ENCODE data around the gene PDXK. TPM values are rescaled to one million over a fixed set of nuclear protein-coding genes. Genes with fewer than 3 reads are reported as not detected.

PDXK gene
- total and polyA plus RNA-seq, 2 experiments from 2014 or later = 68.0 to 89.7 TPM

DNA sequence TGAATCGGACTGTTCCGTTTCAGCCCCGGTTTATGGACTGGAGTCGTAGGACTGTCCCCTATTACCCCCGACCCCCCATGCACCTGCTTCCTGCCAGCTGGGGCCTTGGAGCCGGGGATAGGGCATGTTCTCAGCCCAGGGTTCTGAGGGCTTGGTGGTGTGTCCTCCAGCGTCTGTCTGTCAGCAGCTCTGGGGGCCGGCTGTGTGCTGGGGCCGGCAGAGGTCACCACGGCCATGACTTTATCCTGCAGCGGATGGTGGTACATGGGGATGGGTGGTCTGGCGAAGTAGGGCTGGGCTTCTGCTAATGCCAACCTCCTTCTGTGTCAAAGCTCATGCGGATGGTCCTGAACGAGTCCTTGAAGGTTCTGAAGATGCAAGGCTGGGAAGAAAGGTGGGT lies 75.9 kb downstream of the PDXK start:
- peaks cover 58% of the 10 kb centered on the region for H3K79me2 ChIP-seq (ENCODE audit: insufficient read depth)
- no peak overlapping the region for H3K4me2 ChIP-seq (ENCODE audit: unreplicated experiment)
- no peaks in the 10 kb centered on the region for H3K9me3 ChIP-seq (ENCODE audit: low read depth)
- no peaks in the 10 kb centered on the region for H3K27me3 ChIP-seq (replicated peaks; ENCODE audit: insufficient read depth)
- no peak overlapping the region for H3K4me3 ChIP-seq
- in situ Hi-C loops (cut with MboI) = no loop called here
- no peaks in the 10 kb centered on the region for H4K20me1 ChIP-seq (ENCODE audit: insufficient read depth)
- H3K36me3 ChIP-seq (ENCODE audit: low read depth) = peaks cover 14% of the 10 kb centered on the region; the same call in 1 of the 2 replicates
- H3F3A ChIP-seq (ENCODE audit: insufficient read depth) = no peaks in the 10 kb centered on the region
- DNase-seq = no peak
- peaks cover 5% of the 10 kb centered on the region; the same call in 1 of the 2 replicates for H3K4me1 ChIP-seq (ENCODE audit: insufficient read depth)
- 93 to 96% methylated on average over 14 of the region's 14 CpGs for WGBS, 2 experiments (ENCODE audit: low coverage in 1 of 2, low lambda C conversion rate in 2 of 2, missing lambda C conversion rate in 2 of 2)
- no peak overlapping the region for H3K9ac ChIP-seq
- H2AFZ ChIP-seq = no peak overlapping the region
- H3K27ac ChIP-seq = no peak overlapping the region
- H3K9me2 ChIP-seq (ENCODE audit: insufficient read depth) = no peaks in the 10 kb centered on the region
- TF ChIP-seq EZH2 (IDR thresholded peaks at IDR 0.05; ENCODE audit: insufficient read depth, poor library complexity, severe bottlenecking) = no peak
- no peak for TF ChIP-seq EZH2phosphoT487 (IDR thresholded peaks at IDR 0.05; ENCODE audit: insufficient read depth, low read depth)

DNA sequence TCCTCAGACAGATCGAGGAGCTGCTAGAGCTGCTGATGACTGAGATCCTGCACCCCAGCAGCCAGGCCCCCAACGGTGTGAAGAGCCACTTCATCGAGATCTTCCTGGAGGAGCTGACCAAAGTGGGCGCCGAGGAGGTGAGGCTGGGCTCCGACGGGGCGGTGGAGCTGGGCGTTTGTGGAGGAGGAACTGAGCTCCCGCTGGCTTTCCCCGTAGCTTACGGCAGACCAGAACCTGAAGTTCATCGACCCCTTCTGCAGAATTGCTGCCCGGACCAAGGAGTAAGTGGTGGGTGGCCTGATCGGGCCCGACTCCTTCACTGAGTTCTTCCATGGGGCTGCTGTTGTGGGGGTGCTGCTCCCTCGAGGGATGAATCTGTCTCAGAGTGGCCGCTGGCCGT lies 78.5 kb downstream of the PDXK start:
- Histone ChIP-seq H3K9me2 (ENCODE audit: insufficient read depth) (no peaks in the 10 kb centered on the region), H3K79me2 (ENCODE audit: insufficient read depth) (peaks cover 33% of the 10 kb centered on the region), H3K4me1 (ENCODE audit: insufficient read depth) (no peaks in the 10 kb centered on the region), H3K4me2 (ENCODE audit: unreplicated experiment) (no peak overlapping the region), H2AFZ (no peak overlapping the region), H3K9me3 (ENCODE audit: low read depth) (no peaks in the 10 kb centered on the region), H3K36me3 (ENCODE audit: low read depth) (peaks cover 14% of the 10 kb centered on the region; the same call in 1 of the 2 replicates), H3F3A (ENCODE audit: insufficient read depth) (no peaks in the 10 kb centered on the region), H3K9ac (no peak overlapping the region), H4K20me1 (ENCODE audit: insufficient read depth) (no peaks in the 10 kb centered on the region), H3K4me3 (no peak overlapping the region), H3K27ac (no peak overlapping the region), H3K27me3 (replicated peaks; ENCODE audit: insufficient read depth) (no peaks in the 10 kb centered on the region)
- no peak for TF ChIP-seq EZH2 (IDR thresholded peaks at IDR 0.05; ENCODE audit: insufficient read depth, poor library complexity, severe bottlenecking)
- no peak for TF ChIP-seq EZH2phosphoT487 (IDR thresholded peaks at IDR 0.05; ENCODE audit: insufficient read depth, low read depth)
- WGBS, 2 experiments (ENCODE audit: low coverage in 1 of 2, low lambda C conversion rate in 2 of 2, missing lambda C conversion rate in 2 of 2) = 96% methylated on average over 19 of the region's 19 CpGs
- in situ Hi-C loops (cut with MboI) = no loop called here
- DNase-seq = no peak

DNA sequence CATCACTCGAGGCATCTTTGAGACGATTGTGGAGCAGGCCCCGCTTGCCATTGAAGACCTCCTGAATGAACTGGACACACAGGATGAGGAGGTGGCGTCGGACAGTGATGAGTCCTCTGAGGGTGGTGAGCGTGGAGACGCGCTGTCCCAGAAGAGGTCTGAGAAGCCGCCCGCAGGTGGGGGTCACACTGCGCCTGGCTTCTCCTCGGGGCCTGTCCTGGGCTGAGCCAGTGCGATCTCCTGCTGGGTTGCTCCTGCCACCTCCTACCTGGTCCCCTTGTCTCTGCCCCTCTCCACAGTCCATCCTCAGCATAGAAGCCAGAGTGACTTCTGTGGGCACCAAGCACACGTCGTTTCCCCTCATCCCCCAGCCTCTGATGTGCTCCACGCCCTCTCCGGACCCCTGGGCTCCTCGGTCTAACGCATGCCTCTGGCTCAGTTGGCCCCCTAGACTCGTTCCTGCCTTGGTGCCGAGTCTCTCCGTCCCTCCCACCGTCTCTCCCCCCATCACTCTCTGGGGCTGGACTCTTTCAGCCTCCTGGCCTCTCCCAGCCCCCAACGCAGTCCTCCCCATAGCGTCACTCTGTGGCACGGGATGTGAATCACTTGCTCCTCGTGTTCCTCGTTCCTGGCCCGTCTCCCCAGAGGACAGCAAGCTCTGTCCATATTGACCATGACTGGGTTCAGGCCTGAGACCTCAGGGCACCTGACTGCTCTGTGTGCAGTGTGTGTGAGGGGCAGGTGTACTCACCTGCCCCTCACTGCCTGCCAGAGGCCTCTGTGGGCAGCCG lies 79.2 kb downstream of the PDXK start:
- H3K9me3 ChIP-seq (ENCODE audit: low read depth) = no peaks in the 10 kb centered on the region
- in situ Hi-C loops (cut with MboI) = no loop called here
- peaks cover 26% of the 10 kb centered on the region for H3K79me2 ChIP-seq (ENCODE audit: insufficient read depth)
- no peak overlapping the region for H2AFZ ChIP-seq
- H4K20me1 ChIP-seq (ENCODE audit: insufficient read depth) = no peaks in the 10 kb centered on the region
- 87 to 90% methylated on average over 30 of the region's 30 CpGs for WGBS, 2 experiments (ENCODE audit: low coverage in 1 of 2, low lambda C conversion rate in 2 of 2, missing lambda C conversion rate in 2 of 2)
- H3K4me3 ChIP-seq = no peak overlapping the region
- peaks cover 10% of the 10 kb centered on the region; the same call in 1 of the 2 replicates for H3K36me3 ChIP-seq (ENCODE audit: low read depth)
- no peak overlapping the region for H3K9ac ChIP-seq
- H3K27ac ChIP-seq = no peak overlapping the region
- TF ChIP-seq EZH2phosphoT487 (IDR thresholded peaks at IDR 0.05; ENCODE audit: insufficient read depth, low read depth) = no peak
- no peak for TF ChIP-seq EZH2 (IDR thresholded peaks at IDR 0.05; ENCODE audit: insufficient read depth, poor library complexity, severe bottlenecking)
- H3K4me2 ChIP-seq (ENCODE audit: unreplicated experiment) = no peak overlapping the region
- no peaks in the 10 kb centered on the region for H3K4me1 ChIP-seq (ENCODE audit: insufficient read depth)
- no peaks in the 10 kb centered on the region for H3K27me3 ChIP-seq (replicated peaks; ENCODE audit: insufficient read depth)
- DNase-seq = no peak
- H3F3A ChIP-seq (ENCODE audit: insufficient read depth) = no peaks in the 10 kb centered on the region
- no peaks in the 10 kb centered on the region for H3K9me2 ChIP-seq (ENCODE audit: insufficient read depth)

DNA sequence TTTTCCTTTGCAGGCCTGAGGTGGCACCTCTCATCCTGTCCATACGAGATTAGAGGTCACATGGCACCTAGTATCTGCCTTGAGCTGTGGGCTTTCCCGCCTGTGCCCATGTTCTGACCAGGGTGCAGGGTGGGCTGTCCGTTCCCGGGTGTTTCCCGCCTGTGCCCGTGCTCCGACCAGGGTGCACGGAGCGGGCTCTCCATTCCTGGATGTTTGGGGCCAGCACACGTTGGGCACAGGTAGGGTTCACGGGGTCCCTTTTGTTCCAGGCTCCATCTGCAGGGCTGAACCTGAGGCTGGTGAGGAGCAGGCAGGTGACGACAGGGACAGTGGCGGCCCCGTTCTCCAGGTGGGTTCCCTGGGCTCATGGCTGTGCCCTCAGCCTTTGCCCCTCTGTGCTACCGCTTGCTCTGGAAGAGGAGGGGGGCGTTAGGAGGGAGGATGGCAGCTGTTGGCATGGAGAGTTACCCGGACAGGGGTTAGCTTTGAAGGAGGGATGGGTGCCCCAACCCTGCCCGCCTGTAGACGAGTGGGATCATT lies 80.4 kb downstream of the PDXK start:
- H3K79me2 ChIP-seq (ENCODE audit: insufficient read depth) = peaks cover 15% of the 10 kb centered on the region; the same call in 1 of the 2 replicates
- no peak overlapping the region for H3K4me2 ChIP-seq (ENCODE audit: unreplicated experiment)
- H4K20me1 ChIP-seq (ENCODE audit: insufficient read depth) = no peaks in the 10 kb centered on the region
- H3K4me3 ChIP-seq = no peak overlapping the region
- DNase-seq = no peak
- no peaks in the 10 kb centered on the region for H3K4me1 ChIP-seq (ENCODE audit: insufficient read depth)
- H3K36me3 ChIP-seq (ENCODE audit: low read depth) = peaks cover 10% of the 10 kb centered on the region; the same call in 1 of the 2 replicates
- H3K9ac ChIP-seq = no peak overlapping the region
- WGBS, 2 experiments (ENCODE audit: low coverage in 1 of 2, low lambda C conversion rate in 2 of 2, missing lambda C conversion rate in 2 of 2) = 93 to 94% methylated on average over 19 of the region's 19 CpGs
- no peak overlapping the region for H3K27ac ChIP-seq
- H2AFZ ChIP-seq = no peak overlapping the region
- no peak for TF ChIP-seq EZH2 (IDR thresholded peaks at IDR 0.05; ENCODE audit: insufficient read depth, poor library complexity, severe bottlenecking)
- TF ChIP-seq EZH2phosphoT487 (IDR thresholded peaks at IDR 0.05; ENCODE audit: insufficient read depth, low read depth) = no peak
- H3K9me3 ChIP-seq (ENCODE audit: low read depth) = no peaks in the 10 kb centered on the region
- in situ Hi-C loops (cut with MboI) = no loop called here
- no peaks in the 10 kb centered on the region for H3K27me3 ChIP-seq (replicated peaks; ENCODE audit: insufficient read depth)
- no peaks in the 10 kb centered on the region for H3K9me2 ChIP-seq (ENCODE audit: insufficient read depth)
- H3F3A ChIP-seq (ENCODE audit: insufficient read depth) = no peaks in the 10 kb centered on the region

Measured in GM23248 (cell line).